ENCODE measurements around the gene AOAH. TPM values are rescaled to one million over a fixed set of nuclear protein-coding genes. Genes with fewer than 3 reads are reported as not detected.

AOAH gene
- total RNA-seq, 1 experiment from 2014 or later, result not detected

DNA sequence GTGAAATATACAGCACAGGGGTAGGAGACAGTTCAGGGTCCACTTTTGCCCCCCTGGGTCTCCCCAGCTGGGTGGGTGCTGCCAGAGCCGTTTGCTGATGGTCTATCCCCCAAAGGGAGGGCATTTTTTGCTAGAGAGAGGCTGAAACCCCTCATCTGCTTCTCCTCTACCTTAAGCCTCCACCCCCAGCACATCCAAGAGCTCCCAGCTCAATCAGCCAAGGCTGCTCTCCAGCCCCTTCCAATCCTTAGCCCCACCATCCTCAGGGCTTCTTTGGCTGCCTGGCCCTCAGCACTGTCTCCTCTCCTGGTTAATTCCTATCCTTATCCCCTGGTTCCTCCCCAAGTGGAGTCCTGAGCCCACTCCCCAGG is 153.1 kb downstream of the AOAH start:
- Mint-ChIP-seq H3K36me3 (ENCODE audit: insufficient read depth, unreplicated experiment) (no peaks in the 10 kb centered on the region), H3K27me3 (ENCODE audit: insufficient read depth, unreplicated experiment) (no peaks in the 10 kb centered on the region), H3K27ac (ENCODE audit: low read depth, unreplicated experiment) (no peak overlapping the region), H3K9me3 (ENCODE audit: unreplicated experiment) (no peaks in the 10 kb centered on the region), H3K4me3 (ENCODE audit: unreplicated experiment) (no peak overlapping the region), H3K4me1 (ENCODE audit: insufficient read depth, unreplicated experiment) (peaks cover 2% of the 10 kb centered on the region)
- no TSS peak for BruUV-seq (replicated peaks)
- ChIA-PET POLR2A (no interaction called here), CTCF (interaction anchor here (0.7 to 0.9 kb wide), 2 partner anchors 100 to 1500 kb away, joined by 4 to 5 read pairs; no protein-coding TSS in a partner anchor)
- no peak for DNase-seq (ENCODE audit: unreplicated experiment)
- TF ChIP-seq, protein P1, sequence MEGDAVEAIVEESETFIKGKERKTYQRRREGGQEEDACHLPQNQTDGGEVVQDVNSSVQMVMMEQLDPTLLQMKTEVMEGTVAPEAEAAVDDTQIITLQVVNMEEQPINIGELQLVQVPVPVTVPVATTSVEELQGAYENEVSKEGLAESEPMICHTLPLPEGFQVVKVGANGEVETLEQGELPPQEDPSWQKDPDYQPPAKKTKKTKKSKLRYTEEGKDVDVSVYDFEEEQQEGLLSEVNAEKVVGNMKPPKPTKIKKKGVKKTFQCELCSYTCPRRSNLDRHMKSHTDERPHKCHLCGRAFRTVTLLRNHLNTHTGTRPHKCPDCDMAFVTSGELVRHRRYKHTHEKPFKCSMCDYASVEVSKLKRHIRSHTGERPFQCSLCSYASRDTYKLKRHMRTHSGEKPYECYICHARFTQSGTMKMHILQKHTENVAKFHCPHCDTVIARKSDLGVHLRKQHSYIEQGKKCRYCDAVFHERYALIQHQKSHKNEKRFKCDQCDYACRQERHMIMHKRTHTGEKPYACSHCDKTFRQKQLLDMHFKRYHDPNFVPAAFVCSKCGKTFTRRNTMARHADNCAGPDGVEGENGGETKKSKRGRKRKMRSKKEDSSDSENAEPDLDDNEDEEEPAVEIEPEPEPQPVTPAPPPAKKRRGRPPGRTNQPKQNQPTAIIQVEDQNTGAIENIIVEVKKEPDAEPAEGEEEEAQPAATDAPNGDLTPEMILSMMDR (IDR thresholded peaks at IDR 0.05; ENCODE audit: unreplicated experiment), result no peak
- intact Hi-C loops (cut with micrococcal nuclease), result no loop called here

DNA sequence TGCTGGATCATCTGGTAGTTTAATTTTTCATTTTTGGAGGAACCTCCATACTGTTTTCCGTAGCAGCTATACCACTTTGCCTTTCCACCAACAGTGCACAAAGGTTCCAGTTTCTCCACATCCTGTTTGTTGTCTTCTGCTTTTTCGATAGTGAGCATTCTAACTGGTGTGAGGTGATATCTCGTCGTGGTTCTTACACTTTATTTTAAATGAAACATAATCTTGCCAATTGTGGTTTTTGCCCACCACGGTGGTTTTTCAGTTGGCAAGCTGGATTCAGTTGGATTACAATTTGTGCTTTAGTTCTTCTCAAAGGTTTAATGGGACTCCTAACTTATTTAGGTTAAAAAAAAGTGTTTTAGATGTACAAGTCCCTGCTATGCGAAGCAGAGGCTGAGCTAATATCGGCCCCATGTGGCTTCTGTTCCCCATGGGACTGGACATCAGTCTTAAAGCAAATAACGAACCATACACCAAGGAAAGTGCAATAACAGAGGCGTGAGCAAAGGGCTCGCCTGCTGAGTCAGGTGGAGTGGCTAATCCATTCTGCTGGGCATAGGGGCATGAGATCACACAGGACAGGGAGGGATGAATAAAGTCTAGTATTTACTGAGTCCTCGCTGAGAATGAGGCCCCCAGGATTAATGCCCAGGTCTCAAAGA is 153.6 kb downstream of the AOAH start:
- CTCF ChIA-PET, result no interaction called here
- H3K27ac Mint-ChIP-seq (ENCODE audit: low read depth, unreplicated experiment), result no peak overlapping the region
- no peak overlapping the region for H3K4me3 Mint-ChIP-seq (ENCODE audit: unreplicated experiment)
- BruUV-seq (replicated peaks), result no TSS peak
- H3K4me1 Mint-ChIP-seq (ENCODE audit: insufficient read depth, unreplicated experiment), result peaks cover 7% of the 10 kb centered on the region
- H3K36me3 Mint-ChIP-seq (ENCODE audit: insufficient read depth, unreplicated experiment), result no peaks in the 10 kb centered on the region
- POLR2A ChIA-PET, result no interaction called here
- TF ChIP-seq, protein P1 (IDR thresholded peaks at IDR 0.05; ENCODE audit: unreplicated experiment), result no peak
- H3K9me3 Mint-ChIP-seq (ENCODE audit: unreplicated experiment), result no peaks in the 10 kb centered on the region
- DNase-seq (ENCODE audit: unreplicated experiment), result no peak
- H3K27me3 Mint-ChIP-seq (ENCODE audit: insufficient read depth, unreplicated experiment), result no peaks in the 10 kb centered on the region
- intact Hi-C loops (cut with micrococcal nuclease), result no loop called here

DNA sequence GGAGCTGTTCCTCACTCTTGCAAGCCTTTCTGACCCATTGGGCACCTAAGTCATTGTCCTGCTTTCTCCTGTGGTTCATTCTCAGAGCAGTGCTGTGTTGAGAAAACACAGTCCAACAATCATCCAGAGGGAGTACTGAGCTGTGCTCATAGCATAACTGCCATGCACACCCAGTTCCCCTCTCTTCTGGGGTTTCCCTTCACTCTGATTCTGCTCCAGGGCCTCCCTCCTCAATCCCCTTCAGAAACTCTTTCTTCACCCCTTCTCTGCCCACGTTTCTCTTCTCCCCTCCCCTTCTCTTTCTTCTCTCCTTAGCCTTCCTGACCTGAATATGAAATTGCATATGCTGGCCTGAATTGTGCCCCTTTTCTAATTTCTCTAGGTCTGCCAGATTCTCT is 155.8 kb downstream of the AOAH start:
- TF ChIP-seq, protein P1 (IDR thresholded peaks at IDR 0.05; ENCODE audit: unreplicated experiment), result no peak
- Mint-ChIP-seq H3K4me3 (ENCODE audit: unreplicated experiment) (no peak overlapping the region), H3K36me3 (ENCODE audit: insufficient read depth, unreplicated experiment) (no peaks in the 10 kb centered on the region), H3K9me3 (ENCODE audit: unreplicated experiment) (no peaks in the 10 kb centered on the region), H3K4me1 (ENCODE audit: insufficient read depth, unreplicated experiment) (peaks cover 16% of the 10 kb centered on the region), H3K27me3 (ENCODE audit: insufficient read depth, unreplicated experiment) (no peaks in the 10 kb centered on the region), H3K27ac (ENCODE audit: low read depth, unreplicated experiment) (no peak overlapping the region)
- intact Hi-C loops (cut with micrococcal nuclease), result no loop called here
- no peak for DNase-seq (ENCODE audit: unreplicated experiment)
- BruUV-seq (replicated peaks), result no TSS peak
- ChIA-PET POLR2A (no interaction called here), CTCF (no interaction called here)

DNA sequence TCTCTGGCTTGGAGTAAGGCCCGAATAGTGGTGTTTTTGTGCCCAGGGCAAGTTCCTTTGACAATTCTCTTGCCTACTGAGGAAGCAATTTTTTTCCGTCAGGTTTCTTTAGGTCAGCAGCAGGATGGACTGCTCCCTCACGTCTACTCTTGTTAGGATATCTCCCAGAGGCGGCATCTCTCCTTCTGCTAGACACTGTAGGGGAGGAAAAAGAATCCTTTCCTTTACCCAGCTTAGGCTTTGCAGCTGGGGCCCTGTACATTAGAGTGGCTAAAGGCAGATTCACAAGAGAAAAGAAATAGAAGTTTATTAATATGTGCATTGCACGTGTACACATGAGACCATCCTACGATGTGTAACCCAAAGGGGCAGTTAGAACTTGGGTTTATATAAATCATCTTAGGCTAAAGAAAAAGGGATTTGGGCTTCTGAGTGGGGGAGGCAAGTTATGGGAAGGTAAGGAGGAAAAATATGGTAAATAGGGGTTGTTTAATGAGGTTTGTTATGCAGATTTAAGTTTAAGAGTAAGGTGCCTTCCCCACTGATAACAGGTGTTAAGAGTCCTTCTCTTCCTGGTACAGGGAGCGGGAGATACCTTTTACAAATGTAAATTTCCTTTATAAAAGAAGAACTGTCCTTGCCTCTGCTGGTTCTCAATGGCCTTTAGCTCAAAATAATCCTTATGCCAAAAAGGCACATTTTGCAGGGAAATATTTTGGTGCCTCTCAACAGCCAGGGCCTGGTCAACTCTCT is 156.4 kb downstream of the AOAH start:
- BruUV-seq (replicated peaks), result no TSS peak
- Mint-ChIP-seq H3K27me3 (ENCODE audit: insufficient read depth, unreplicated experiment) (no peaks in the 10 kb centered on the region), H3K9me3 (ENCODE audit: unreplicated experiment) (no peaks in the 10 kb centered on the region), H3K36me3 (ENCODE audit: insufficient read depth, unreplicated experiment) (no peaks in the 10 kb centered on the region), H3K27ac (ENCODE audit: low read depth, unreplicated experiment) (no peak overlapping the region), H3K4me3 (ENCODE audit: unreplicated experiment) (no peak overlapping the region), H3K4me1 (ENCODE audit: insufficient read depth, unreplicated experiment) (peaks cover 16% of the 10 kb centered on the region)
- intact Hi-C loops (cut with micrococcal nuclease), result no loop called here
- DNase-seq (ENCODE audit: unreplicated experiment), result no peak
- TF ChIP-seq, protein P1 (IDR thresholded peaks at IDR 0.05; ENCODE audit: unreplicated experiment), result no peak
- CTCF ChIA-PET, result no interaction called here
- POLR2A ChIA-PET, result no interaction called here
